Ectodermal cell (in vitro differentiated cells): Measurements from ENCODE around the gene FNBP1.

ENCODE experiments used
- H3K27ac ChIP-seq: 2 replicates; pipeline ENCODE4 v1.7.0; 2013; ENCODE audit warnings: mild to moderate bottlenecking, low read depth, low read length; ENCODE audit not compliant: insufficient read depth, poor library complexity, severe bottlenecking
- H3K27me3 ChIP-seq: 2 replicates; pipeline ENCODE4 v1.7.0; 2013; ENCODE audit warnings: mild to moderate bottlenecking, low read length; ENCODE audit not compliant: insufficient read depth, control insufficient read depth, poor library complexity, severe bottlenecking
- H3K36me3 ChIP-seq: one replicate; pipeline ENCODE4 v1.7.0; 2013; ENCODE audit warnings: low read length; ENCODE audit not compliant: control insufficient read depth, insufficient read depth
- H3K4me1 ChIP-seq: one replicate; pipeline ENCODE4 v1.7.0; 2013; ENCODE audit warnings: low read length; ENCODE audit not compliant: control insufficient read depth, insufficient read depth
- H3K4me3 ChIP-seq: 2 replicates; pipeline ENCODE4 v1.7.0; 2013; ENCODE audit warnings: low read depth, low read length, control low read depth; ENCODE audit not compliant: insufficient read depth
- H3K9me3 ChIP-seq: 2 replicates; pipeline ENCODE4 v1.7.0; 2013; ENCODE audit warnings: mild to moderate bottlenecking, low read length, moderate library complexity; ENCODE audit not compliant: control insufficient read depth
- WGBS, 2 experiments: methylation state at CpG; one replicate each; pipeline ENCODE4 v1.1.7; 2013; ENCODE audit warnings: missing lambda C conversion rate in 2 of 2; 5-methylcytosine and 5-hydroxymethylcytosine counted together

FNBP1 gene

GRCh38 chr9:130062750-130063149 is 19.8 kb upstream of the FNBP1 start:
- H3K4me3 ChIP-seq = no peak overlapping the region
- 88 to 97% methylated on average over 2 of the region's 2 CpGs for WGBS, 2 experiments
- H3K36me3 ChIP-seq = peaks cover 4% of the 10 kb centered on the region
- no peak overlapping the region for H3K27ac ChIP-seq
- no peaks in the 10 kb centered on the region for H3K9me3 ChIP-seq
- H3K4me1 ChIP-seq = no peaks in the 10 kb centered on the region
- H3K27me3 ChIP-seq = no peaks in the 10 kb centered on the region

GRCh38 chr9:130060296-130060695 is 17.3 kb upstream of the FNBP1 start:
- WGBS, 2 experiments = 94 to 99% methylated on average over 6 of the region's 7 CpGs
- no peaks in the 10 kb centered on the region for H3K27me3 ChIP-seq
- no peaks in the 10 kb centered on the region for H3K9me3 ChIP-seq
- H3K4me3 ChIP-seq = no peak overlapping the region
- no peak overlapping the region for H3K27ac ChIP-seq
- H3K4me1 ChIP-seq = peaks cover 3% of the 10 kb centered on the region
- H3K36me3 ChIP-seq = peaks cover 4% of the 10 kb centered on the region

GRCh38 chr9:130058887-130059286 is 15.9 kb upstream of the FNBP1 start:
- H3K4me1 ChIP-seq = peaks cover 6% of the 10 kb centered on the region
- no peaks in the 10 kb centered on the region for H3K27me3 ChIP-seq
- no peaks in the 10 kb centered on the region for H3K9me3 ChIP-seq
- WGBS, 2 experiments = 93 to 100% methylated on average over 3 of the region's 3 CpGs
- H3K36me3 ChIP-seq = peaks cover 4% of the 10 kb centered on the region
- no peak overlapping the region for H3K27ac ChIP-seq
- H3K4me3 ChIP-seq = no peak overlapping the region

- Histone ChIP-seq H3K36me3 (peaks cover 4% of the 10 kb centered on the region), H3K27me3 (no peaks in the 10 kb centered on the region), H3K4me3 (no peak overlapping the region), H3K9me3 (no peaks in the 10 kb centered on the region), H3K4me1 (peaks cover 6% of the 10 kb centered on the region), H3K27ac (no peak overlapping the region)
- 90 to 92% methylated on average over 7 of the region's 7 CpGs for WGBS, 2 experiments
These were observed 15.2 kb upstream of the FNBP1 start for GRCh38 chr9:130058154-130058553.

- no peaks in the 10 kb centered on the region for H3K9me3 ChIP-seq
- no peaks in the 10 kb centered on the region for H3K27me3 ChIP-seq
- 87 to 88% methylated on average over 8 of the region's 8 CpGs for WGBS, 2 experiments
- H3K4me1 ChIP-seq = peaks cover 15% of the 10 kb centered on the region
- peaks cover 4% of the 10 kb centered on the region for H3K36me3 ChIP-seq
- H3K4me3 ChIP-seq = peak overlapping the region; percentile 87
- no peak overlapping the region for H3K27ac ChIP-seq
These were observed 11.8 kb upstream of the FNBP1 start for GRCh38 chr9:130054820-130055219.

- WGBS, 2 experiments = 10 to 12% methylated on average over 14 of the region's 14 CpGs
- Histone ChIP-seq H3K27ac (peak overlapping the region; percentile 69), H3K4me3 (peak overlapping the region; percentile 87), H3K4me1 (peaks cover 15% of the 10 kb centered on the region), H3K9me3 (no peaks in the 10 kb centered on the region), H3K36me3 (peaks cover 4% of the 10 kb centered on the region), H3K27me3 (no peaks in the 10 kb centered on the region)
These were observed 11.4 kb upstream of the FNBP1 start for GRCh38 chr9:130054325-130054786.

- H3K27ac ChIP-seq = peak within 1 kb of the TSS; percentile 69
- no peaks in the 10 kb centered on the region for H3K27me3 ChIP-seq
- H3K9me3 ChIP-seq = no peaks in the 10 kb centered on the region
- H3K36me3 ChIP-seq = peaks cover 3% of the 10 kb centered on the region
- H3K4me3 ChIP-seq = peak within 1 kb of the TSS; percentile 87
- peaks cover 15% of the 10 kb centered on the region for H3K4me1 ChIP-seq
- WGBS, 2 experiments = 0 to 1% methylated on average over 64 of the region's 64 CpGs
These were observed 10.7 kb upstream of the FNBP1 start, which contains the start of gene GPR107 for GRCh38 chr9:130053504-130054324. GPR107 (plus strand) TSS chr9:130053906; CDS start chr9:130053933, 27 bp downstream.

- 17 to 23% methylated on average over 9 of the region's 9 CpGs for WGBS, 2 experiments
- no peaks in the 10 kb centered on the region for H3K36me3 ChIP-seq
- no peaks in the 10 kb centered on the region for H3K27me3 ChIP-seq
- peak overlapping the region; percentile 87 for H3K4me3 ChIP-seq
- H3K4me1 ChIP-seq = peaks cover 15% of the 10 kb centered on the region
- H3K27ac ChIP-seq = peak overlapping the region; percentile 61
- no peaks in the 10 kb centered on the region for H3K9me3 ChIP-seq
These were observed 10.1 kb upstream of the FNBP1 start for GRCh38 chr9:130053109-130053503.

GRCh38 chr9:130051855-130052254 is 8.9 kb upstream of the FNBP1 start:
- Histone ChIP-seq H3K36me3 (no peaks in the 10 kb centered on the region), H3K4me1 (peaks cover 15% of the 10 kb centered on the region), H3K4me3 (no peak overlapping the region), H3K27me3 (no peaks in the 10 kb centered on the region), H3K27ac (no peak overlapping the region), H3K9me3 (no peaks in the 10 kb centered on the region)

- Histone ChIP-seq H3K27me3 (no peaks in the 10 kb centered on the region), H3K36me3 (no peaks in the 10 kb centered on the region), H3K4me1 (peaks cover 14% of the 10 kb centered on the region), H3K4me3 (no peak overlapping the region), H3K9me3 (no peaks in the 10 kb centered on the region), H3K27ac (no peak overlapping the region)
- 93 to 96% methylated on average over 3 of the region's 3 CpGs for WGBS, 2 experiments
These were observed 7.5 kb upstream of the FNBP1 start for GRCh38 chr9:130050462-130050861.
